Epithelial cell of esophagus (primary cell): Measurements from ENCODE around the gene BMP5.
A peak's percentile ranks its signal among the peaks of the same experiment; 100 is the strongest.

Experiments used
- DNase-seq: peaks from one replicate; pipeline ENCODE4 v3.0.0; 2010; ENCODE audit warnings: low read depth
- H3K4me3 ChIP-seq: 2 replicates; pipeline ENCODE4 v1.5.1; 2011; ENCODE audit warnings: mild to moderate bottlenecking, low read length, control low read depth
- CTCF ChIP-seq: IDR thresholded peaks from 2 replicates; pipeline ENCODE4 v1.5.1; 2011; ENCODE audit warnings: low read depth, mild to moderate bottlenecking, low read length, control low read depth, inconsistent platforms; ENCODE audit not compliant: insufficient read depth; ENCODE audit errors: missing control alignments

BMP5 gene

DNA sequence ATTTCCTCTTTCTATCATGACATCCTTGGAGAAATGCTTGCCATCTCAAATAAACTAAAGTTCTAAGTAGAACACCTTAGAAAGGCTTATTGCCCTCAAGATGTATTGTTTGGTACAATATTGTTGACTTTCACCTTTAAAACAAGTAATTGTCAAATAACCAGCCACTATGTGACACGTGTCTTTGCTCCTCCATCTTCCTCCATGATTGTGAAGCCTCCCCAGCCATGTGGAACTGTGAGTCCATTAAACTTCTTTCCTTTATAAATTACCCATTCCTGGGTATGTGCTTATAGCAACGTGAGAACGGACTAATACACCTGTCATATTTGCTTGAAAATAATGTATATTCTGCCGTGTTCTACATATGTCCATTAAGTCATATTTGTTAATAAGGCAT is 126.5 kb downstream of the BMP5 start:
- no peak for DNase-seq
- no peak for TF ChIP-seq CTCF
- H3K4me3 ChIP-seq, result no peak overlapping the region

DNA sequence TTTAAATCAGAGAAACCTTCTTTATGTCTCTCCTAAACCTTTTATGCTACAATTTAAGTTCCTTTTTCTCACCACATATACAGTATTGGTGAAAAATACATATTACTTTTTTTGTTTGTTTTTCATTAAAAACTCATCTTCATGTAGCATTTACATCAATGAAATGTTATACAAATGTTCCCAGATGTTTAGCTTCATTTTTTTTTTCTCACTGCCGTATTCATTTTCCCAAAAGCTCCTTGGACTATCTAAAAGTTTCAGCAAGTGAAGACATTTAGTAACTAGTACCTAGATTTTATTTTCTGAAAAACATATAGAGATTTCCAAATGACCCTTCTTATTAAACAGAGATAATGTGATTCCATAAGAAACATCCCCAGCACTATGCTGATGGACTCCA is 128.9 kb downstream of the BMP5 start:
- no peak for TF ChIP-seq CTCF
- no peak for DNase-seq
- H3K4me3 ChIP-seq, result no peak overlapping the region

DNA sequence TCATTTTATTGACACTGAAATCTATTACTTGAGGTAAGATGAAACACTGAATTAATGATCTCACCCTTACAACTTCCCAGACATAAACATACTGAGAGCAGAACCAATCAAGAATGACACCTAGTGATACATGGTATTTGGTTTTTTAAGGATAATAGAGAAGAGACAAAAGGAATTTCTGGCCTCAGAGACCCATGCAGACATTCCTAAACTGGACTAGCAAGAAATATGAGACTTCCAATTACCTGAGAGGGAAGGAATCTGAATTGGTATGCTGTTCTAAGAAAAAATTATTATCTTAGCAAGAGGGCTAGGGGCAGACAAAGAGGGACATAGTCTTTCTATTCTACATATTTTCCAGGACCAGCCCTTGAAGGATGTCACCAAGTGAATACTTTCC is 141.1 kb downstream of the BMP5 start:
- H3K4me3 ChIP-seq, result no peak overlapping the region
- DNase-seq, result peak; percentile 61
- no peak for TF ChIP-seq CTCF

DNA sequence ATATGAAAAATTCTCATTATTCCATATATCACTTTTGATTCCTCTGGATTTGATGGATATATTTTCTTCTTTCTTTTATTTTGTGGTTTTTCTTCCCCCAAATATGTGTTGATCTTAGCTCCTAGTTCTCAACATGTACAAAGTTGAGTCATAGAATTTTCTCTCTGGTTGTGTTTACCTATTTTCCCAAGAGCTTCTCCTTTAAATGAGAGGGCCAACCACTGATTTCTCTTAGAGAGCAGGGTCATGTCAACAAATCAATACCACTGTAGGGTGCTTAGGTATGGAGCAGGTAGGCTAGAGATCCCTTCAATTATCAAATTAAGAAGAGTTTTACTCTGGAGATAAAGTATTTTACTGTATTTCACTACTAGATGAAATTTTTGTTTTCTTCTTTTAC is 145.7 kb downstream of the BMP5 start:
- no peak for TF ChIP-seq CTCF

DNA sequence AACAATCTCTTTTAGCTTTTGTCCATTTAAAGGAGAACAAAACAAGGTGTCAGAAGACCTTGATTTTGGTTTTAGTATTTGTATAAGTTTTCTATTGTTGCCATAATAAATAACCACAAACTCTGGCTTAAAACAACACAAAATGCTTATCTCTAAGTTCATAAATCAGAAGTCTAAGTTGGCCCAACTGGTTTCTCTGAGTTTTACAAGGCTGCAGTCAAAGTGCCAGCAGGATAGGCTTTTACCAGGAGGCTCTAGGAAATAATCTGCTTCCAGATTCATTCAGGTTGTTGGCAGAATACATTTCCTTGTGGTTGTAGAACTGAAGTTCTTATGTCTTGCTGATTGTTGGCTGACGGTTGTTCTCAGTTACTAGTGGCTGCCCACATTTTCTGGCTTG is 149.2 kb downstream of the BMP5 start:
- TF ChIP-seq CTCF, result no peak
- H3K4me3 ChIP-seq, result no peak overlapping the region
- DNase-seq, result no peak

More for the DNA sequence above, 145.7 kb downstream of the BMP5 start:
- DNase-seq, result no peak
- no peak overlapping the region for H3K4me3 ChIP-seq

- no peak for TF ChIP-seq CTCF
- H3K4me3 ChIP-seq, result no peak overlapping the region
- DNase-seq, result no peak
These were observed 160.6 kb downstream of the BMP5 start for GRCh38 chr6:55714831-55715230.

DNA sequence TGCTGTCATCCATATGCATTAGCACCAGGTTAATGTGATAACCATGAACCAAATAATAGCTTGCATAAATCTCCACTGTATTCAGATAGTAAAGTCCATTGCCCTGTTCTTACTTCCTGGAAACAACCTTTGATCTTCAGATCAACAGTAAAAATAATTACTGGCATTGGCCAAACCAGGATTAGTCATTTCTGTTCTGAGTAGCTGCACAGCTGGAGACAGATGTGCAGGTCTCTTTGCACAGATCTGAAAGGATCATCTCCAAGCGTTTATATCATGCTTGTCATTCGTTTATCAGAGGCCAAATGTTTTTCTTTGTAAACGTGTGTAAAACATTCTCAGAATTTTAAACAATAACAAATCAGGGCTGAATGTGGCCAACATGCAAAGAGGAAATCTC is 162.0 kb downstream of the BMP5 start:
- no peak overlapping the region for H3K4me3 ChIP-seq
- DNase-seq, result peak; percentile 10
- no peak for TF ChIP-seq CTCF
